ENCODE results near the gene PERM1. TPM values are rescaled to one million over a fixed set of nuclear protein-coding genes. Genes with fewer than 3 reads are reported as not detected.
A peak's percentile ranks its signal among the peaks of the same experiment; 100 is the strongest.
"Not testable (repeated sequence)": the region's sequence is repeated elsewhere in the genome, so short reads cannot be mapped to it uniquely, and the experiment has no call there.

PERM1 gene
- total RNA-seq, 1 donor from 2014 or later, result not detected

DNA sequence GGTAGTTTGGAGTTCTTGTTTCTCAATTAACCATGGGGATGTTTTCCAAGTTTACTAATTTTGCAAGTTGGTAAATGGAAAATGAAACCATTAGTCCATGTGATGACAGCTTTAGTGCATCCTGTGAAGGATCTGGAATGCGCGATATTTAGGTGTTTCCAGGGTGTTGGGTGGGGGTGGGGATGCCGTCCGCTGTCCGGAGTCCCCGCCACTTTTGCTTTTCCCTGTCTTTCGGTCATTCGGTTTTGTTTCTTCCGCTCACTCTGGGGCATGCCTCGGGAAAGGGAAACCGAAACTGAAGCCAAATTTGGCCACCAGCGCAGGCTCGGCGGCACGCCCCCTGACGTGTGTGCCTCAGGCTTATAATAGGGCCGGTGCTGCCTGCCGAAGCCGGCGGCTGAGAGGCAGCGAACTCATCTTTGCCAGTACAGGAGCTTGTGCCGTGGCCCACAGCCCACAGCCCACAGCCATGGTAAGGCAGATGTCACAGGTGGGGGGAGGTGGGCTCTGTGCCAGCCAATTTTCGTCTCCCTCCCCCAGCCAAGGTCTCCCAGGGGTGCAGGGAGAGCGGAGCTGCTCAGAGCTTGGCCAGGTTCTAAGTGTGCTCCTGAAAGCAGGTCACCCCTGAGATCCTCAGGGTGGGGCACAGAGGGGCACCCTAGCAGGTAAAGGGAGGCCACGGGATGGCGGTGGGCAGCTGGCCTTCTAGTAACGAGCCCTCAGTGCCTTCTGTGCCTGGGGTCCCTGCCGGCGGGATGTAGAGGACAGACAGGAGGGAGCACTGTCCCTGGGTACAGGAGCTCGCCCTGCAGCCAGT, 31.4 kb upstream of the PERM1 start, which contains the start of gene ISG15:
TSS of gene ISG15 (plus strand) at position 393 of the 817 bp plus-strand sequence. CDS start at position 470, 77 bp downstream.
- peak; percentile 94 for ATAC-seq (ENCODE audit: low read depth)
- TF ChIP-seq, protein P1, sequence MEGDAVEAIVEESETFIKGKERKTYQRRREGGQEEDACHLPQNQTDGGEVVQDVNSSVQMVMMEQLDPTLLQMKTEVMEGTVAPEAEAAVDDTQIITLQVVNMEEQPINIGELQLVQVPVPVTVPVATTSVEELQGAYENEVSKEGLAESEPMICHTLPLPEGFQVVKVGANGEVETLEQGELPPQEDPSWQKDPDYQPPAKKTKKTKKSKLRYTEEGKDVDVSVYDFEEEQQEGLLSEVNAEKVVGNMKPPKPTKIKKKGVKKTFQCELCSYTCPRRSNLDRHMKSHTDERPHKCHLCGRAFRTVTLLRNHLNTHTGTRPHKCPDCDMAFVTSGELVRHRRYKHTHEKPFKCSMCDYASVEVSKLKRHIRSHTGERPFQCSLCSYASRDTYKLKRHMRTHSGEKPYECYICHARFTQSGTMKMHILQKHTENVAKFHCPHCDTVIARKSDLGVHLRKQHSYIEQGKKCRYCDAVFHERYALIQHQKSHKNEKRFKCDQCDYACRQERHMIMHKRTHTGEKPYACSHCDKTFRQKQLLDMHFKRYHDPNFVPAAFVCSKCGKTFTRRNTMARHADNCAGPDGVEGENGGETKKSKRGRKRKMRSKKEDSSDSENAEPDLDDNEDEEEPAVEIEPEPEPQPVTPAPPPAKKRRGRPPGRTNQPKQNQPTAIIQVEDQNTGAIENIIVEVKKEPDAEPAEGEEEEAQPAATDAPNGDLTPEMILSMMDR (IDR thresholded peaks at IDR 0.05), result no peak
- Mint-ChIP-seq H3K36me3 (ENCODE audit: low read depth) (peaks cover 7% of the 10 kb centered on the region), H3K4me3 (peak within 1 kb of the TSS; percentile 98), H3K4me1 (peaks cover 30% of the 10 kb centered on the region), H3K27me3 (peaks cover 5% of the 10 kb centered on the region), H3K9me3 (no peaks in the 10 kb centered on the region), H3K27ac (peak within 1 kb of the TSS; percentile 97)
- ChIA-PET CTCF (interaction anchor here (0.9 to 2.5 kb wide), 5 partner anchors 11 to 279 kb away, joined by 3 to 14 read pairs (median 5); no protein-coding TSS in a partner anchor), POLR2A (interaction anchor here (0.6 to 2.2 kb wide), 18 partner anchors 8 to 594 kb away, joined by 3 to 20 read pairs (median 4); partner anchors contain the start of gene AURKAIP1)
- peak; percentile 77 for DNase-seq
- intact Hi-C loops (cut with micrococcal nuclease), result loop anchor here (1.0 to 5.0 kb wide), 3 partner anchors 11 to 259 kb away; partner anchors contain the start of gene UBE2J2

DNA sequence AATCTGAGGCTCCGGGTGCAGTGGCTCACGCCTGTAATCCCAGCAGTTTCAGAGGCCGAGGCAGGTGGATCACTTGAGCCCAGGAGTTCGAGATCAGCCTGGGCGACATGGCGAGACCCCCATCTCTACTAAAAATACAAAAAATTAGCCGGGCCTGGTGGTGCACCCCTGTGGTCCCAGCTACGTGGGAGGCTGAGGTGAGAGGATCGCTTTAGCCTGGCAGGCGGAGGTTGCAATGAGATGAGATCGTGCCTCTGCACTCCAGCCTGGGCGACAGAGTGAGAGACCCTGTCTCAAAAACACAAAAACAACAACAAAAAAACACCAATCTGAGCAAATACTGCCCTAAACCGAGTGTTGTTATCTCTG, 30.8 kb upstream of the PERM1 start:
- Mint-ChIP-seq H3K4me1 (peaks cover 30% of the 10 kb centered on the region), H3K4me3 (peak overlapping the region; percentile 98), H3K27ac (peak overlapping the region; percentile 97)
- not testable (repeated sequence) for H3K27me3 Mint-ChIP-seq; DNase-seq; H3K9me3 Mint-ChIP-seq; H3K36me3 Mint-ChIP-seq (ENCODE audit: low read depth)
- CTCF ChIA-PET, result interaction anchor here (0.9 to 1.5 kb wide), 3 partner anchors 29 to 279 kb away, joined by 3 to 6 read pairs (median 4); no protein-coding TSS in a partner anchor
- POLR2A ChIA-PET, result interaction anchor here (0.6 to 2.2 kb wide), 12 partner anchors 9 to 595 kb away, joined by 3 to 20 read pairs (median 5); no protein-coding TSS in a partner anchor
- intact Hi-C loops (cut with micrococcal nuclease), result loop anchor here (1.0 to 5.0 kb wide), 3 partner anchors 10 to 260 kb away; partner anchors contain the start of gene UBE2J2
- ATAC-seq (ENCODE audit: low read depth), result peak; percentile 1

DNA sequence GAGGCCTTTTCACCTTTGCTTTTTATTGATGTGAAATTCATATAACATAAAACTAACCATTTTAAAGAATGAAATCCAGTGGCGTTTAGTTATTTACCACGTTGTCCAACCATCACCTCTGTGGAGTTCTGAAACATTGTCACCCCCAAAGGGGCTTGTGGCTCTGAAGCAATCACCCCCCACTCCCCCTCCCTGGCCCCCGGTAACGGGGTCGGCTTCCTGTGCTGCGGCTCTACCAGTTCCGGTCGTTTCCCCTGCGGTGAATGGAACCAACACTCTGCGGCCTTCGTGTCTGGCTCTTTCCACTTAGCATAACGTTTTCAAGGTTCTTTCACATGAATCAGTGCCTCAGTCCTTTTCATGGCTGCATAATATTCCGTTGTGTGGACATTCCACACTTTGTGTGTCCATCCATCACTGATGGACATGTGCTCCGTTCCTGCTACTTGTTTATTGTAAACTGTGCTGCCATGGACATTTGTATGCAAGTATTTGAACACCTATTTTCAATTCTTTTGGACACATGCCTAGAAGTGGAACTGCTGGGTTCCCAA, 29.6 kb upstream of the PERM1 start:
- CTCF ChIA-PET, result no interaction called here
- Mint-ChIP-seq H3K4me1 (peaks cover 28% of the 10 kb centered on the region), H3K27me3 (peaks cover 16% of the 10 kb centered on the region), H3K27ac (no peak overlapping the region), H3K9me3 (no peaks in the 10 kb centered on the region), H3K36me3 (ENCODE audit: low read depth) (peaks cover 7% of the 10 kb centered on the region), H3K4me3 (no peak overlapping the region)
- POLR2A ChIA-PET, result no interaction called here
- no peak for ATAC-seq (ENCODE audit: low read depth)
- no peak for DNase-seq
- intact Hi-C loops (cut with micrococcal nuclease), result loop anchor here (5.0 kb wide), 1 partner anchor 261 kb away; the partner anchor contains the start of gene UBE2J2
- TF ChIP-seq, protein P1 (IDR thresholded peaks at IDR 0.05), result no peak

DNA sequence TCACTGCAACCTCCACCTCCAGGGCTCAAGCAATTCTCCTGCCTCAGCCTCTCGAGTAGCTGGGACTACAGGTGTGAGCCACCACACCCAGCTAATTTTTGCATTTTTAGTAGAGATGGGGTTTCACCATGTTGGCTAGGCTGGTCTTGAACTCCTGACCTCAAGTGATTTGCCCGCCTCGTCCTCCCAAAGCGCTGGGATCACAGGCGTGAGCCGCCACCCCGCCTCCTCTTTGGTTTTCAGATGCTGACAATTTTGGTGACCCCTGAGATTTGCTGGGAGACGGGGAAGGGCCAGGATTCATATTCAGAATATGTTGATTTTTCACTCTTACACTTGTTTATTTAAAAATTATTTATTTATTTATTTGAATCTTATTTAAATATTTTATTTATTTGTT, 28.2 kb upstream of the PERM1 start:
- CTCF ChIA-PET, result not testable (repeated sequence)

DNA sequence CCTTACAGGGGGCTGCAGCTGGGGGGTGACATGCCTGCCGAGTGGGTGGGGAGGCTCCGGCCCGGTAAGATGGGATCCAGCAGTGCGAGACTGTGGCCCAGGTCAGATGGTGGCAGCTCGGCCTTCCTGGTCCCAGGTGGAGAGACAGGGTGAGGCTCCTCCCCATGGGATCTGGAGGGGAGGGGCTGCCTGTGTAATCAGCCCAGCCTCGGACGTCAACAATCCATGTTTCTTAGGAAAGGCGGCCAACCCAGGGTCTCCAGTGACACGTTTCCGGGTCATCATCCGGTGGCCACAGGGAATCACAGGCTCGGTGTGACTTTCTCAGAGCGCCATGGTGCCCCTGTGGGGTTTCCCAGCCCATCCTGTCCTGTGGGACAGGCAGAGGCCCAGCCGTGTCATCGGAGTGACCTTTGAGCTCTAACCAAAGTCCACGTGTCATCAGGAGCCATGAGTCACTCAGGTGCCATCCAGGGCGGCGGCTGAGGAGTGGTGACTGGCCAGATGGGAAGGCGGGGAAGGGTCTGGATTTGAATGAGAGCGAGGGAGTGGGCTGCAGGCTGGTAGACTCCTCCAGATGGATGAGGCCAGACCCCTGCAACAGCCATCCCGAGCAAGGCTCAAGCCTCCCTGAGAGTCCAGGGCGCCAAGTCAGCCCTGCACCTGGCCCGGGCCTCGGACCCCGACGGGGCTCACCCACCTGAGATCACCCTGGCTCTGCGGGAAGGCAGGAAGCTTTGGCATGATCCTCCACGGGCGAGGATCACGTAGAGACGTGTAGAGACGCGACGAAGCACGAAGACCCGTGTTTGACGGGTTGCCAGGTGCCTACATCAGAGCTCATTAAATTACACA, 24.6 kb upstream of the PERM1 start:
- TF ChIP-seq, protein P1 (IDR thresholded peaks at IDR 0.05), result no peak
- ChIA-PET CTCF (no interaction called here), POLR2A (interaction anchor here (0.6 to 0.7 kb wide), 2 partner anchors 56 to 310 kb away, joined by 3 to 4 read pairs; no protein-coding TSS in a partner anchor)
- Mint-ChIP-seq H3K4me1 (peaks cover 14% of the 10 kb centered on the region), H3K4me3 (no peak overlapping the region), H3K36me3 (ENCODE audit: low read depth) (no peaks in the 10 kb centered on the region), H3K27me3 (peaks cover 38% of the 10 kb centered on the region), H3K27ac (no peak overlapping the region), H3K9me3 (no peaks in the 10 kb centered on the region)
- DNase-seq (no peak), ATAC-seq (ENCODE audit: low read depth) (no peak)
- intact Hi-C loops (cut with micrococcal nuclease), result no loop called here

More for the DNA sequence above, 28.2 kb upstream of the PERM1 start:
- not testable (repeated sequence) for H3K36me3 Mint-ChIP-seq (ENCODE audit: low read depth); H3K4me3 Mint-ChIP-seq; H3K9me3 Mint-ChIP-seq; ATAC-seq (ENCODE audit: low read depth); DNase-seq; H3K27ac Mint-ChIP-seq
- intact Hi-C loops (cut with micrococcal nuclease), result loop anchor here (5.0 kb wide), 1 partner anchor 262 kb away; the partner anchor contains the start of gene UBE2J2
- Mint-ChIP-seq H3K4me1 (peaks cover 30% of the 10 kb centered on the region), H3K27me3 (peaks cover 24% of the 10 kb centered on the region)
- POLR2A ChIA-PET, result interaction anchor here (0.6 to 1.1 kb wide), 2 partner anchors 14 to 262 kb away, joined by 3 to 11 read pairs; no protein-coding TSS in a partner anchor
